ENCODE measurements around the gene LPCAT1.

- TF ChIP-seq CTCF (IDR thresholded peaks at IDR 0.05) = no peak
- no peak for TF ChIP-seq POLR2A (IDR thresholded peaks at IDR 0.05)
Observed at GRCh38 chr5:1495525-1495897, 28.2 kb downstream of the LPCAT1 start.

All from testis (tissue), 2 donors.